Activated CD4-positive, CD25-positive, alpha-beta regulatory T cell treated with anti-CD3 and anti-CD28 coated beads, Interleukin-2, amount 50 U/mL, for 16 hours (primary cell): ENCODE data around the gene GORASP2.

ENCODE experiments used
- DNase-seq: peaks from one replicate; pipeline ENCODE4 v3.0.0-alpha.2; 2020; ENCODE audit warnings: low read depth, low spot score

Gene GORASP2

DNA sequence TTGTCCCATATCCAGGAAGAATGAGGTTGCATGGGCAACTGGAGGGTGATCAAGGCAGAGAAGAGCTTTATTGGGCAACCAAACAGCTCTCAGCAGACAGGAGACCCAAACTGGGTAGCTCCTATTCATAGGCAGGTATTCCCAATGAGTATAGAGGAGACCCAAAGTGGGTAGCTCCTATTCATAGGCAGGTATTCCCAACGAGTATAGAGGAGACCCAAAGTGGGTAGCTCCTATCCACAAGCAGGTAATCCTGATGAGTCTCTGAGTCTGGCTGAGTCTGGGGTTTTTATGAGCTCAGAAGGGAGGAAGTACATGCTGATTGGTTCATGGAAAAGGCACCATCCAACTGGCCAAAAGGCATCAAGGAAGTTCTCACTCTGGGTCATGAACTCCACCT, 5.3 kb upstream of the GORASP2 start:
- no peak for DNase-seq

DNA sequence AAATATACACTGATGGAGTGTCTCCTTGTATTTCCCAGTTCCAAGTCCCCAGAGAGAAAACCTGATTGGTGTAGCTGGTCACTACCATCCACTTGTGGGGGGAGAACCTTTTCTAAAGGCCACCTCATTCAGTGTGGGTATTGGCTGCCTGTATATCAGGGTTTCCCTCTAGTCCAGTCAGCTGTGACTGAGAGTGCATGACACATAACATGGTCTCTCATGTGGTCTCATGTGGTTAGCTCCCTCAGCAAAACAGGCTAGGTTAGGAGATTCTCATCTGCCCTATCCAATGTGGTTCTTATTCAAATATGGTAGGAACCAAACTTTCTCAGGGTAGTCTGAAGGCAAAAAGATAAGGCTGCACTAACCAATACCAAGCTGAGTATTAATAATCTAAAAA, 4.1 kb upstream of the GORASP2 start:
- no peak for DNase-seq

DNA sequence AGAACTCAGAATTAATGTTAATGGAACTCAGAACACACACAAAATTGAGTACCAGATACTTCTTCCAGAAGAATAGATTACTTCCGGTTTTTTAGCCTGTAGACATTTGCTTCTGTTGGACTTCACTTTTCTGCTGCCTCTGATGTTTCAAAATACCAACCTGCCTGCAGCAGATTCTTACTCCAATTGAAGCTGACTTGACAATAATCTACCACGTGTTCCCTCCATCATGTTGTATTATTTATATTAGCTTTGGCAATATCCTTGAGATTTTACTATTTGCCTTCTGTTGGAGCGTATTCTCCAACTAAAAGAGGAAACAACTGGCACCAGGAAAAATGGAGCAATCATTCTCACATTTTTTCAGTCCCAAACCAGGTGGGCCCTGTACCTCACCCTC, 3.1 kb upstream of the GORASP2 start:
- DNase-seq: no peak

DNA sequence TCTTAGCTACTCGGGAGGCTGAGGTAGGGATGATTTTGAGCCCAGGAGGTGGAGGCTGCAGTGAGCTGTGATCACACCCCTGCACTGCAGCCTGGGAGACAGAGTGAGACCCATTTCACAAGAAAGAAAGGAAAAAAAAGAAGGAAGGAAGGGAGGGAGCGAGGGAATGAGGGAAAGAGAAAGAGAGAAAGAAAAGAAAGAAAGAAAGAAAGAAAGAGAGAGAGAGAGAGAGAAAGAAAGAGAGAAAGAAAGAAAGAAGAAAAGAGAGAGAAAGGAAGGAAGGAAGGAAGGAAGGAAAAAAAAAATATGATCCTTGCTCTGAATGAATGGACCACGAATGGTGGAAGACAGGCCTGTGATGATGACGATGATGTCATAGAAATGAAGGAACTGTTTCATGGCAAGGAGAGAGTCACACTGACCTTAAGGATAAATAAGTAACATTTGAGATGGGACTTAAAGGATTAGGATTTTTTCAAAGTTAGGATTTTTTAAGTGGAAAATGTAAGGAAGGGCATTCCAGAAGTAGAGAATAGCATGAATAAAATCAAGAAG, 2.2 kb upstream of the GORASP2 start:
- DNase-seq: no peak

DNA sequence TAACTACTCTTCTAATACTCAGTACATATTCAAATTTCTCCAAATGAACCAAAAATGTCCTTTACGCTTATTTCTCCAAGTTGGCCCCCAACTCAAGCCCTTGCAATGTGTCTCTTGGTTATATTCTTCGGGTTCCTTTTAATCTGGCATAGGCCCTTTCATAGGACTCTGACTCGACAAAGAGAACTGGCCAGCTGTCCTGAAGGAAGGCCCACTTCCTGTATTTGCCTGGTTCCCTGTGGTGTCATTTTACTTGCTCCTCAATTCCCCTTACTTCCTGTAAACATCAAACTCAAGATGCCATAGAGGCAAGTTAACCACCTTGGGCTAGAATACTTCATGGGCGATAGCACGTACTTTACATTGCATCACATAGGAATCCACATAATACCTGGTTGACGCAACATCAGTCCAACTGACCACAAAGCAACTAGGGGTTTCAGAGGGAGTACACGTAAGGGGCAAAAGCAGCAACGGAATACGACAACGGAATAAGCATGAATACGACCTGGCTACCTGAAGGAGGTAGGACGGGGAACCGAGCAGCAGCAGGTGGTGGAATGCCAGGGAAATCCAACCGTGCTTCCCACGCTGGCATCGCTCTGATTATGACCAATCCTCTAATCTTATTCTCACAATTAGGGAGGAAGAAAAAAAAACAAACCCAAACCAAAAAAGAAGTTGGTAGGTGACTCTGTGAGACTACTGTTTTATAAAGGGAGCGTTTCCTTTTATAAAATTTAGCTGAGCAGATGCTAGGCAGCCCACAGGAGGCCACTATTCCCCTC, 823 bp upstream of the GORASP2 start:
- no peak for DNase-seq

DNA sequence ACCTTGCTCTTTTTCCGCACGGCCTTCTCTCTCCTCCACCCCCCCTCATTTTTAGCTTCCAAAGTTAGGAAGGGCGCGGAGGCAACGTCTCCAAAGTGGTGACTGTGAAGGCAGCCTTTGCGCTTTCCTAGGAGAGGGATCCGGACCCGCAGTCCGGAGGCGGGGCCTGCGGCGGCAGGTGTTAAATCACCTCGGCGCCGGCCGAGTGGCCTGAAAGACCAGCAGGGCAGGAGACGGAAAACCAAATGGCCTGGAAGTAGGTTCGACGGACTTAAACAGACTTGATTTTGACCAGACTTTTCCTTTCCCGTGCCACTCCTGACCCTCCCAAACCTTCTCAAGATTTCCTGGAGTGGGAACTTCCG, 615 bp downstream of the GORASP2 start:
- DNase-seq: no peak

DNA sequence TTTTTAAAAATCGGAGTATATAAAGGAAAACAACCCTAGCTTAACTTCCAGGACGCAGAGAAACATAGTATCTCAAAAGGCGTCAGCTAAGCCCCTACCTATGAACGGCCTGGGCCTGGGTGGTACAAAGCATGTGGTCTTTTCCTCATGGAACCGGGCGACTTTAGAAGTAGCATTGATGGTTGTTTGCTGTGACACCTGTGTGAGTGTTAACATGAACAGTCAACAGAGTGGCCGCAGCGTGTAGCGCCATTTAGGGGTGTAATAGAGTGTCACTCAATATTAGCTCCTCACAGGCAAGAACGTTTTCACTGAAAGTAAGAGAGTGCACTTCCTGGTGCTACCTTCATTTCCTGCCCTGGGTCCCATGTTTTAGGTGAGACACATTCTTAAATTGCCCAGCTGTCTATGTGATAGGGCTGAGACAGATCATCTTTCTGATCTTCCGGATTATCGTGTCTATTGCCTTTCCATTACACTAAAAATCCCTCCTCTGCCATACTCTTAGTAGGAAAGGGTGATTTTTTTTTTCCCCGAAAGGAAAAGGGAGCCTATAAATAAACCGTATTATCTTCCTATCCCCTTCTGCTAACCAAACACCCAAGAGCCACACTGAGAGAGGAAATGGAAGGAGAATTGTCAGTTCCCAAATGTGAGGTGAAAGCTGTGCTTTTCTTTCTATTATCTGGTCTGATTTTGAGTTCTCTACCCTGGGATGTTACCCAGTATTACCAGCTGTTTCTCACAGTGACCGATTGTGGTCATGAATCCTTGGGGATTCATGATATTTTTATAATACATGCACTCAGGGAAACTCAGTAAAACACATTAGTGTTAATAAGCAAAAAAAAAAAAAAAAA, 1.3 kb downstream of the GORASP2 start:
- peak; percentile 37 for DNase-seq

DNA sequence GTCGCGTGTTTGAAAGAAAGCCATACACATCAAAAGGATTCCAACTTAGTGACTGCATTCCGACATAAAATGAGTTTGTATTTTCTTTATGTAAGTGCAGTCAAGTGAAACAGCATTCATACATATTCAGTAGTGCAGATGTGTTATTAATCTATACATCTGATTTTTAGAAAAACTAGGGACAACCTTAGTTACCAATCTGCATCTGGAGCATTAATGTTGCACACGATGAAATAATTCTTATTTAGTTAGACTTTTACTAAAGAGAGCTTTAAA, 1.9 kb downstream of the GORASP2 start:
- no peak for DNase-seq

DNA sequence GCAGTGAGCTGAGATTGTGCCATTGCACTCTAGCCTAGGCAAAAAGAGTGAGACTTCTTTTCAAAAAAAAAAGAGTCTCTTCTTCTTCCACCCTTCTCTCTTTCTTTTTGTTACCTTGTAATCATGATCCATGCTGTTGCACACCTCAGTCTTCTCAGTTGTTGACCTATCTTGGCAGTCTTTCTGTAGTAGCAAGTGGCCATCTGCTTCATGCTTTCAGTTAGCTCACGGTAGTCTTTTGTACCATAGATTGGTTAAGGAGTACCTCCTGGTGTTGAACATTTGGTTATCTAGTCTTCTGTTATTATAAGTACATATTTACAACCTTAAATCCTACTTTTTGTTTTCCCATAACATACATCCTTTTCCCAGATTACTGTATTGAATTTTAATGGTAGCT, 3.1 kb downstream of the GORASP2 start:
- no peak for DNase-seq

DNA sequence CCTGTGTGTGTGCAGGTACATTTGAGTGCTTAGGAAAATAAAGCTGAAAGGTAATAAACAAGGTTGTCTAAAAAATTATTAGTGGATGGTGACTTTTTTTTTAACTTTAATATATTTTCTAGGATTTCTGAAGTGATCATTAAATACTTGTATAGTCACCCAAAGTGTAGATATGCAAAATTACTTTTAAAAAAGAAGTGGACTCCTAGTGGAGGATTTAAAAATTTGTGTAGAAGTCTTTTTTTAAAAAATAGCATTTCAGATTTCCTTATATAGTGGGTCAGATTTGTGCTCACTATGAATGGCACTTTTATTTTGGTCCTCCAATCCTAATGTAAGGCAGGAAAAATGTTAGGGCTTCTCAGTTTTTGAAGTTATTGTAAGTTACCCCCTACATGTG, 3.9 kb downstream of the GORASP2 start:
- DNase-seq: no peak

DNA sequence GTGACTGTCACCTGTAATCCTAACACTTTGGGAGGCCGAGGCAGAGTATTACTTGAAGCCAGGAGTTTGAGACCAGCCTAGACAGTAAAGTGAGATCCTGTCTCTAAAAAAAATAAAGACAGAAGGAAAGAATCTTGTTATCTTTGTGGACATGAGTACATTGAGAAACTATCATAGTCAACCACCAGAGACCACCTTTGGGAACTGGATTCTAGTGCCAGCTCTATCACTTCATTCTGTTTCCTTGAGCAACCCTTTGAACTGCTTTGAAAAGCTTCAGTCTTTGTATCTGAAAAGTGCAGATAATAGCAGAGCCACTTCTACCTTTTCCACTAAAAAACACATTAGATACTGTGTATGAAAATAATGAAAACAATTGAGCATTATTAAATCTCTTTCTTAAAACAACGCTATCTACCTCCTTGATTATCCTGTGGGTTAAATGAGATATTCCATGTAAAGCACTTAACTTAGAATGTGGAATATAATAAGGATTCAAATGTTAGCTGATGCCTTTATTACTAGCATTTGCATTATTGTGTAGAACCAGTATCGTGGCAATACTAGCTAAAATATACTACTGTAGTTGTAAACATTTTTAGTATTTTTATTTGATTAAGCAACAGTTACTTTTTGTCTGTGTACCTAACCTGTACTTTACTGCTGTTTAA, 8.8 kb downstream of the GORASP2 start:
- DNase-seq: no peak

DNA sequence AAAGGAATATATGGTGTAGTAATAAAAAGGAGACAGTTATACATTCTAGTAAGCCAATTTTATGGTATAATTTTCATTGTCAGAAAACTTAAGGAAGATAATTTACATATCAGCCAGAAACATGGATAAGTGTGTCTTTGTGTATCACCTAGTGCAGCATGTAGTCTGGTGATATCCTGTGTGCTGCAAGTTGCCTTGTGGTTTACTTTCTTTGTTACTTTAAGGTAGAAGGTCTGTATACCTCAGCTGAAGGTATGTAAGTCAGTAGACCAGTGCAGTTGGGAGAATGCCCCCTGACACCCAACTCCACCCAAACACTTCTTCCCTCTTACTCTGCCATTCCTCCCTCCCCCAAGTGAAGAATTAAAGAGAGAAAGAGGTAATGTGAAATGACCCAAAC, 11.0 kb downstream of the GORASP2 start:
- no peak for DNase-seq

DNA sequence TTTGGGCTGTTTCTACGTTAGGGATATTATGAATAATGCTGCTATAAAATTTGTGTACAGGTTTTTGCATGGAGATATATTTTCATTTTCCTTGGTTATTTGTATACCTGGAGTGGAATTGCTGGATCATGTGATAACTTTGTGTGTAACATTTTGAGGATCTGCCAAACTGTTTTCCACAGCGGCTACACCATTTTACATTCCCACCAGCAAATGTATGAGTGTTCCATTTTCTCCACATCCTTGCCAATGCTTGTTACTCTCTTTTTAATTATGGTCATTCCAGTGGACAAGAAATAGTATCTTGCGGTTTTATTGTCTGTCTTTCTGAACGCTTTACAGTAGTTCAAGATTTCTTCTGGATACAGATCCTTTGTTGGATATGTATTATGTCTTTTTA, 13.6 kb downstream of the GORASP2 start:
- DNase-seq: no peak

DNA sequence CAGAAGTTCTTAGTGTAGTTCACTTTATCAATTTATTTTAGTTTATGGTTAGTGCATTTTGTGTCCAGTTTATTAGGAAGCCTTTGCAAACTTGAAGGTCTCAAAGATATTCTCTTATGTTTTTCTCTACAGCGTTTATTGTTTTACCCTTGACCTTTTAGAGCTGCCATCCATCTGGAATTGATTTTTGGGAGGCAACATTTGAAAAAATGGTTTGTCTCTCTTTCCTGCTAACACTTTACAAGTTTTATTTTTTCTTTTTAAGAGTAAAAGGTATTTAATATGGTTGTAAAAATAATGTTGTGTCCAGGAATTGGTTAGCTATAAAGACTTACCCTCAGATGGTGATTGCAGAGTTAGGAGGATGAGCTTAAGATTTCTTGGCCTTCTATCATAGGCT, 14.0 kb downstream of the GORASP2 start:
- DNase-seq: no peak

DNA sequence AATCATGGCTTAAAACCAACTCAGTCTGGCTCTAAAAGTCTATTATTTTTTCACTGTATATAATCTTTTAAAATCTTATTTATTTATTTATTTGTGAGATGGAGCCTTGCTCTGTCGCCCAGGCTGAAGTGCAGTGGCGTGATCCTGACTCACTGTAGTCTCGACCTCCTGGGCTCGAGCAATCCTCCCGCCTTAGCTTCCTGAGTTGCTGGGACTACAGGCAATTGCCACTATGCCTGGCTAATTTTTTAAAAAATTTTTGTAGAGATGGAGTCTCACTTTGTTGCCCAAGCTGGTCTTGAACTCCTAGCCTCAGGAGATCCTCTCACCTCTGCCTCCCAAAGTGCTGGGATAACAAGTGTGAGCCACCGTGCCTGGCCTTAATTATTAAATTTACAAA, 14.5 kb downstream of the GORASP2 start:
- no peak for DNase-seq

DNA sequence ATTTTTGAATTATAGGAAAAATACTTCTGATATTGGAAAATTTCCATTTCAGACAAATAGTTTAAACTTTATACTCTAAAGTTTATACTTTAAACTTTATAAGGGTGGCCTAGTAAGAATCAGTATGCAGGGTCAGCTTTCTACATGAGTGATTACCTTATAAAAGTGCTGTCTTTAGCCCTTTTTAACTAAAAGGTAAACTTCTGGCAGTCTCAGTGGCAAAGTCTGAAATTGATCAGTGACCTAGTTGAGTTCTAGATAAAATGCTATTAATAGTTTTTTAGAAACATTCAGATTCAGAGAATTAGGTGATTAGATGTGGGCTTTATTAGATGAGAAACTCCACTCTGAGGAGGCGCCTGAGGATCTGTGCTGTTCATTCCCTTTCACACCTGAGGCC, 15.5 kb downstream of the GORASP2 start:
- DNase-seq: no peak

DNA sequence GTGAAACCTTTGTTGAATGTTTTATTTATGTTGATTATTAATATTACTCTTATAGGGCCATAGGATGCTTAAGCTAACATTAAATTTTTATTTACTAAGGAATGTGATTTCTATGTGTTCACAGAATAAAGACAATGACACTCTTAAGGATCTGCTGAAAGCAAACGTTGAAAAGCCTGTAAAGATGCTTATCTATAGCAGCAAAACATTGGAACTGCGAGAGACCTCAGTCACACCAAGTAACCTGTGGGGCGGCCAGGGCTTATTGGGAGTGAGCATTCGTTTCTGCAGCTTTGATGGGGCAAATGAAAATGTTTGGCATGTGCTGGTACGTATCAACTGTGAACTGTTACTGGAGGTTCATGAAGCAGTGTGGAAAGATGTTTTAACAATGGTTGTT, 20.4 kb downstream of the GORASP2 start:
- no peak for DNase-seq

DNA sequence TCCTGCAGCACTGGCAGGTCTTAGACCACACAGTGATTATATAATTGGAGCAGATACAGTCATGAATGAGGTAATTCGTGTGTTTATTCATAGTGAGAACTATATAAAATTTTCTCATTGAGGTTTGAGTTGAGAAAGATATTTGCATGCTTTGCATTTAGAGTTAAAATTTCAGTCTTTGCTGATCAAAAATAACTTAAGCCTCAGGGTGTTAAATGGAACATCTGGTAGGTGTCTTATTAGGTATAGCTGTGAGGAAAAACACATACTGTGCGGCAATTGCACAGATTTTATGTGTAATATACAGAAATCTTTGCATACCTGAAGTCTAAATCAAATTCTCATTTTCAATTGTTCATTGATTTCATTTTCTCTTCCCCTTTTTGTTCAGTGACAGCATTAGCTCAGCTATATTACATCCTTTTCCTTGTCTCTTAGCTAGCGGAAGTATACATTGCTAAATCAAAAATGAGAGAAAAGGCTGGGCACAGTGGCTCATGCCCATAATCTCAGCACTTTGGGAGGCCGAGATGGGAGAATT, 21.2 kb downstream of the GORASP2 start:
- no peak for DNase-seq

DNA sequence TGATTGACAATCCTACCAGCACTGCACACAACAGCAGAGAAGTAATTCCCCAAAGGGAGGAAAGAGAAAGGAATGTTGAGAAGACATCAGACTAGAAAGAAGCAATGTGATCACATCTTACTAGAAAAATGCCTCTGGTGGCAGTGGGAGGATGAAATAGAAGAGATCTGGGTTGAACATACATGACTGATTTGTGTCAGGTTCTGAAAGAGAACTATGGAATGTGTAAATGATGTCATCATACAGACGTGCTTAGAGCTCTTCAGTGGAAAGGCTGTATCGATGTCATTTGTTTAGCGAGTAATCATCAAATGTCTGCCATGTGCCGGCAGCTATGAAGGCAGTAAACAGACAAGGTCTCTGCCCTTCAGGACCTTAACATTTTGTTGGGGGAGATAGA, 24.9 kb downstream of the GORASP2 start:
- no peak for DNase-seq

DNA sequence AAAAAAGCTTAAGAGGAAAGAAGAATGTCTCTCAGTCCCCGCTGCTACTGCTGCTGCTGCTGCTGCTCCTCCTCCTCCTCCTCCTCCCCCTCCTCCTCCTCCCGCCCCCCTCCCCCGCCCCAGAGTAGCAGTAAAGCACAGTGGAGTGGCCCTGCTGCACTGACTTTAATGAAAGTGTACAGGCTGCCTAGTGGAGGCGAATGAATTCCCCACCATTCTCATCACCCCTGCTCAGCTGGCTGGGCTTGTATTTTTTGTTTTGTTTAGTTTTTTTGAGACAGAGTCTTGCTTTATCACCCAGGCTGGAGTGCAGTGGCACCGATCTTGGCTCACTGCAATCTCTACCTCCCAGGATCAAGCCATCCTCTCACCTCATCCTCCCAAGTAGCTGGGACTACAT, 34.3 kb downstream of the GORASP2 start:
- DNase-seq: no peak

DNA sequence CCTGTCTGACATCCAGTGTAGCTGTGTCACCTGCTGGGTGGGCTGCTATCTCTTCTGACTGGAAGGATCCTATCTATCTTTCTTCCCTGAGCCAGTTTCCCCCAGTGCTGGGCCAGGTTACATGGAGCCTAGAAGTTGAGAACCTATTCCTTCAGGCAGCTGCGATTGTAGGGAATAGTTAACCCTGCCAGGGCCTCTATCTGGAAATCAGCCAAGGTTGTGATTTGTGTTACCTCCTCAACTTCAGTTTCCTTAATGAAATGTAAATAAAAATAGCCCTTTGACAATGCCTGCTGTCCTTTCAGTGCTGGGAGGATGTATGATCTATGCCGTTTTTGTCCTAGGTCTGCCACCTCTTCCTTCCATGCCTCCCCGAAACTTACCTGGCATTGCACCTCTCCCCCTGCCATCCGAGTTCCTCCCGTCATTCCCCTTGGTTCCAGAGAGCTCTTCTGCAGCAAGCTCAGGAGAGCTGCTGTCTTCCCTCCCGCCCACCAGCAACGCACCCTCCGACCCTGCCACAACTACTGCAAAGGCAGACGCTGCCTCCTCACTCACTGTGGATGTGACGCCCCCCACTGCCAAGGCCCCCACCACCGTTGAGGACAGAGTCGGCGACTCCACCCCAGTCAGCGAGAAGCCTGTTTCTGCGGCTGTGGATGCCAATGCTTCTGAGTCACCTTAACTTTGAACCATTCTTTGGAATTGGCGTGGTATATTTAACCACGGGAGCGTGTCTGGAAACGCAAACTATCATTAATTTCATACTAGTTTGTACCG, 36.6 kb downstream of the GORASP2 start:
- no peak for DNase-seq
